Keratinocyte (primary cell): ENCODE results near the gene HSPA12B. TPM values are rescaled to one million over a fixed set of nuclear protein-coding genes. Genes with fewer than 3 reads are reported as not detected.
A peak's percentile ranks its signal among the peaks of the same experiment; 100 is the strongest.

Experiments used
- DNase-seq: peaks from one replicate; pipeline ENCODE4 v3.0.0-alpha.2; 2011; ENCODE audit warnings: low read depth, missing footprints, low spot score
- FAIRE-seq: peaks from 2 replicates; lab custom pipeline; 2011; peaks lifted over from hg19 to GRCh38; lab: Jason Lieb, UNC
- H2AFZ ChIP-seq: 2 replicates; pipeline ENCODE4 v1.6.0; 2012; ENCODE audit warnings: low read length, control low read depth, inconsistent platforms; ENCODE audit not compliant: control insufficient read depth
- H3K27ac ChIP-seq: 2 replicates; pipeline ENCODE4 v1.5.1; 2011; ENCODE audit warnings: low read length; ENCODE audit not compliant: control insufficient read depth, insufficient read depth
- H3K27me3 ChIP-seq: 3 replicates; pipeline ENCODE4 v1.6.0; 2011; ENCODE audit warnings: low read length; ENCODE audit not compliant: control insufficient read depth, insufficient read depth; ENCODE audit errors: extremely low read depth
- H3K36me3 ChIP-seq, 2 experiments: 2 replicates in 1 of 2; 3 replicates in 1 of 2; pipeline ENCODE4 v1.5.1; 2011; ENCODE audit warnings: low read length in 2 of 2, mild to moderate bottlenecking in 1 of 2; ENCODE audit not compliant: control insufficient read depth in 2 of 2, insufficient read depth in 2 of 2; ENCODE audit errors: extremely low read depth in 1 of 2
- H3K4me1 ChIP-seq: 3 replicates; pipeline ENCODE4 v1.5.1; 2011; ENCODE audit warnings: low read length; ENCODE audit not compliant: control insufficient read depth, insufficient read depth; ENCODE audit errors: extremely low read depth
- H3K4me2 ChIP-seq: 3 replicates; pipeline ENCODE4 v1.6.0; 2011; ENCODE audit warnings: low read depth, low read length; ENCODE audit not compliant: control insufficient read depth, insufficient read depth; ENCODE audit errors: extremely low read depth
- H3K4me3 ChIP-seq, 3 experiments: fragments of 200-600 bp in 1 of 3; sonication (generic) in 1 of 3; 2 replicates in 2 of 3; 3 replicates in 1 of 3; pipeline ENCODE4 v1.5.1; 2011 to 2016; ENCODE audit warnings: low read length in 3 of 3, mild to moderate bottlenecking in 3 of 3, control low read depth in 2 of 3, inconsistent platforms in 1 of 3, low read depth in 1 of 3, mixed read lengths in 1 of 3, mixed run types in 1 of 3, moderate library complexity in 1 of 3; ENCODE audit not compliant: control insufficient read depth in 2 of 3, insufficient read depth in 2 of 3; ENCODE audit errors: extremely low read depth in 1 of 3
- H3K79me2 ChIP-seq: 2 replicates; pipeline ENCODE4 v1.6.0; 2012; ENCODE audit warnings: low read length; ENCODE audit not compliant: control insufficient read depth, insufficient read depth
- H3K9ac ChIP-seq: 3 replicates; pipeline ENCODE4 v1.6.0; 2011; ENCODE audit warnings: low read length; ENCODE audit not compliant: control insufficient read depth, insufficient read depth; ENCODE audit errors: extremely low read depth
- H3K9me1 ChIP-seq: 3 replicates; pipeline ENCODE4 v1.6.0; 2011; ENCODE audit warnings: low read length; ENCODE audit not compliant: control insufficient read depth, insufficient read depth; ENCODE audit errors: extremely low read depth
- H3K9me3 ChIP-seq: 2 replicates; pipeline ENCODE4 v1.5.1; 2012; ENCODE audit warnings: low read depth, low read length; ENCODE audit not compliant: control insufficient read depth
- H4K20me1 ChIP-seq: 3 replicates; pipeline ENCODE4 v1.6.0; 2011; ENCODE audit warnings: low read length; ENCODE audit not compliant: control insufficient read depth, insufficient read depth; ENCODE audit errors: extremely low read depth
- EZH2 ChIP-seq: IDR thresholded peaks from one replicate; pipeline ENCODE4 v1.6.1; 2012; ENCODE audit warnings: inconsistent platforms, mild to moderate bottlenecking, low read length, moderate library complexity
- dilution Hi-C: fragments of 300-500 bp; cut with MboI; formaldehyde crosslinking; loops from one replicate; pipeline ENCODE4 v1.7.0; 2020; ENCODE audit warnings: low sequenced_read_pairs; ENCODE audit not compliant: extremely low pct_ligation_motif_present
- polyA plus RNA-seq, 5 experiments: library from polyadenylated mRNA; depleted of rRNA in 3 of 5; stranded (reverse) in 3 of 5; stranded (forward) in 1 of 5; unstranded in 1 of 5; fragments of >200 nt; gene quantifications; 1 replicate in 1 of 5; 2 replicates in 3 of 5; 3 replicates in 1 of 5; pipeline versions ENCODE4 v1.2.1 to v1.2.3, GENCODE V29; 2011 to 2012; ENCODE audit warnings: missing spikeins in 2 of 5, low read depth in 1 of 5, low replicate concordance in 1 of 5
- TF ChIP-seq, protein P1 (sequence below), 3 experiments: IDR thresholded peaks in 1 of 3; conservative IDR thresholded peaks in 1 of 3; optimal IDR thresholded peaks in 1 of 3; 2 replicates in 2 of 3; 3 replicates in 1 of 3; pipeline versions ENCODE3 to v1.5.1; 2011; ENCODE audit warnings: low read length in 3 of 3, mild to moderate bottlenecking in 3 of 3, moderate library complexity in 2 of 3, control low read depth in 1 of 3, inconsistent platforms in 1 of 3; ENCODE audit not compliant: insufficient read depth in 2 of 3; ENCODE audit errors: extremely low read depth in 1 of 3

Gene HSPA12B
- polyA plus RNA-seq, 1 donor (not counting 4 experiments of a cell fraction or from before 2014, with no cell fraction given), result not detected

- Histone ChIP-seq H3K27me3 (peaks cover 4% of the 10 kb centered on the region), H3K9ac (no peak overlapping the region), H2AFZ (no peak overlapping the region), H4K20me1 (peaks cover 21% of the 10 kb centered on the region), H3K36me3 (peaks cover 0 to 9% of the 10 kb centered on the region in 2 experiments), H3K9me3 (no peaks in the 10 kb centered on the region), H3K9me1 (peaks cover 4% of the 10 kb centered on the region), H3K4me2 (peak overlapping the region; percentile 91), H3K4me1 (peaks cover 37% of the 10 kb centered on the region), H3K27ac (no peak overlapping the region), H3K4me3 (no peak overlapping the region), H3K79me2 (peaks cover 31% of the 10 kb centered on the region)
- no peak for DNase-seq
- dilution Hi-C loops, result no loop called here
- TF ChIP-seq EZH2, result no peak
- TF ChIP-seq, protein P1, sequence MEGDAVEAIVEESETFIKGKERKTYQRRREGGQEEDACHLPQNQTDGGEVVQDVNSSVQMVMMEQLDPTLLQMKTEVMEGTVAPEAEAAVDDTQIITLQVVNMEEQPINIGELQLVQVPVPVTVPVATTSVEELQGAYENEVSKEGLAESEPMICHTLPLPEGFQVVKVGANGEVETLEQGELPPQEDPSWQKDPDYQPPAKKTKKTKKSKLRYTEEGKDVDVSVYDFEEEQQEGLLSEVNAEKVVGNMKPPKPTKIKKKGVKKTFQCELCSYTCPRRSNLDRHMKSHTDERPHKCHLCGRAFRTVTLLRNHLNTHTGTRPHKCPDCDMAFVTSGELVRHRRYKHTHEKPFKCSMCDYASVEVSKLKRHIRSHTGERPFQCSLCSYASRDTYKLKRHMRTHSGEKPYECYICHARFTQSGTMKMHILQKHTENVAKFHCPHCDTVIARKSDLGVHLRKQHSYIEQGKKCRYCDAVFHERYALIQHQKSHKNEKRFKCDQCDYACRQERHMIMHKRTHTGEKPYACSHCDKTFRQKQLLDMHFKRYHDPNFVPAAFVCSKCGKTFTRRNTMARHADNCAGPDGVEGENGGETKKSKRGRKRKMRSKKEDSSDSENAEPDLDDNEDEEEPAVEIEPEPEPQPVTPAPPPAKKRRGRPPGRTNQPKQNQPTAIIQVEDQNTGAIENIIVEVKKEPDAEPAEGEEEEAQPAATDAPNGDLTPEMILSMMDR (optimal IDR thresholded peaks at IDR 0.05 in 1 of 3, IDR thresholded peaks at IDR 0.05 in 1 of 3, conservative IDR thresholded peaks at IDR 0.05 in 1 of 3; ENCODE audit: extremely low read depth in 1 of 3, insufficient read depth in 2 of 3, low read length in 3 of 3), result no peak
- no peak for FAIRE-seq
Measured at GRCh38 chr20:3783511-3784195, 51.2 kb downstream of the HSPA12B start.

GRCh38 chr20:3784216-3784853 lies 51.9 kb downstream of the HSPA12B start:
- peak overlapping the region in 2 of 3 experiments; percentile 75 to 77 for H3K4me3 ChIP-seq
- peaks cover 4% of the 10 kb centered on the region for H3K9me1 ChIP-seq
- H3K4me2 ChIP-seq, result peak overlapping the region; percentile 91
- peaks cover 21% of the 10 kb centered on the region for H4K20me1 ChIP-seq
- H3K79me2 ChIP-seq, result peaks cover 31% of the 10 kb centered on the region
- DNase-seq (no peak), FAIRE-seq (peak; percentile 64)
- dilution Hi-C loops, result no loop called here
- H2AFZ ChIP-seq, result no peak overlapping the region
- H3K27me3 ChIP-seq, result no peaks in the 10 kb centered on the region
- TF ChIP-seq, protein P1 (optimal IDR thresholded peaks at IDR 0.05 in 1 of 3, IDR thresholded peaks at IDR 0.05 in 1 of 3, conservative IDR thresholded peaks at IDR 0.05 in 1 of 3; ENCODE audit: extremely low read depth in 1 of 3, insufficient read depth in 2 of 3, low read length in 3 of 3), result no peak
- no peak for TF ChIP-seq EZH2
- no peak overlapping the region for H3K9ac ChIP-seq
- H3K9me3 ChIP-seq, result no peaks in the 10 kb centered on the region
- peaks cover 0 to 9% of the 10 kb centered on the region in 2 experiments for H3K36me3 ChIP-seq
- H3K27ac ChIP-seq, result no peak overlapping the region
- H3K4me1 ChIP-seq, result peaks cover 37% of the 10 kb centered on the region
